Choroid plexus epithelial cell (primary cell): ENCODE results near the gene ELFN1.

Source experiments
- DNase-seq: peaks from one replicate; pipeline ENCODE4 v3.0.0-alpha.2; 2010; ENCODE audit warnings: low read depth
- H3K4me3 ChIP-seq: 2 replicates; pipeline ENCODE4 v1.5.1; 2011; ENCODE audit warnings: low read depth, mild to moderate bottlenecking, control low read depth, low read length, moderate library complexity
- TF ChIP-seq, protein P1 (sequence below): conservative IDR thresholded peaks from 2 replicates; pipeline ENCODE4 v1.5.1; 2011; ENCODE audit warnings: low read depth, mild to moderate bottlenecking, control low read depth, inconsistent platforms, low read length, moderate library complexity

Gene ELFN1

DNA sequence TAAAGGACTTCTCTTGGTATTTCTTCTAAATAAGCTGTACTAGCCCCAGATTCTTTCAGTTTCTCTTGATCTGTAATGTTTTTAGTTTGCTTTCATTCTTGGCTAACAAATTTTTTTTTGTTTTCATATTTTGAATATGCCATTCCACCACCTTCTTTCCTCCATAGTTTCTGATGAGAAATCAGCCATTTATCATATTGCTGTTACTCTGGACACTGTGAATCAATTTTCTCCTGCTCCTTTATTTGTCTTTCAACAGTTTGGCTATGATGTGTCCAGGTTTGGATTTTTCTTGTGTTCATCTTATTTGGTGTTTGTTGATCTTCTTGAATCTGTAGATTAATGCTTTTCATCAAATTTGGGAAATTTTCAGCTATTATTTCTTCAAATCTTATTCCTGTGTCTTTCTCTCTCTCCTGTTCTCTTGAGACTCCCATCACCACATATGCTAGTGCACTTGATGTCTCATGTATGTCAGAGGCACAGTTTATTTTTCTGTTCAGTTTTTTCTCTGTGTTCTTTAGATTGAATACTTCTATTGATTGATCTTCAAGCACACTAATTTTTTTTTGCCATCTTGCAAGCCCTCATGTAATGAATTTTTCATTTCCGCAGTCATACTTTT, 15.0 kb downstream of the ELFN1 start:
- no peak for DNase-seq
- H3K4me3 ChIP-seq = no peak overlapping the region
- TF ChIP-seq, protein P1, sequence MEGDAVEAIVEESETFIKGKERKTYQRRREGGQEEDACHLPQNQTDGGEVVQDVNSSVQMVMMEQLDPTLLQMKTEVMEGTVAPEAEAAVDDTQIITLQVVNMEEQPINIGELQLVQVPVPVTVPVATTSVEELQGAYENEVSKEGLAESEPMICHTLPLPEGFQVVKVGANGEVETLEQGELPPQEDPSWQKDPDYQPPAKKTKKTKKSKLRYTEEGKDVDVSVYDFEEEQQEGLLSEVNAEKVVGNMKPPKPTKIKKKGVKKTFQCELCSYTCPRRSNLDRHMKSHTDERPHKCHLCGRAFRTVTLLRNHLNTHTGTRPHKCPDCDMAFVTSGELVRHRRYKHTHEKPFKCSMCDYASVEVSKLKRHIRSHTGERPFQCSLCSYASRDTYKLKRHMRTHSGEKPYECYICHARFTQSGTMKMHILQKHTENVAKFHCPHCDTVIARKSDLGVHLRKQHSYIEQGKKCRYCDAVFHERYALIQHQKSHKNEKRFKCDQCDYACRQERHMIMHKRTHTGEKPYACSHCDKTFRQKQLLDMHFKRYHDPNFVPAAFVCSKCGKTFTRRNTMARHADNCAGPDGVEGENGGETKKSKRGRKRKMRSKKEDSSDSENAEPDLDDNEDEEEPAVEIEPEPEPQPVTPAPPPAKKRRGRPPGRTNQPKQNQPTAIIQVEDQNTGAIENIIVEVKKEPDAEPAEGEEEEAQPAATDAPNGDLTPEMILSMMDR = no peak

DNA sequence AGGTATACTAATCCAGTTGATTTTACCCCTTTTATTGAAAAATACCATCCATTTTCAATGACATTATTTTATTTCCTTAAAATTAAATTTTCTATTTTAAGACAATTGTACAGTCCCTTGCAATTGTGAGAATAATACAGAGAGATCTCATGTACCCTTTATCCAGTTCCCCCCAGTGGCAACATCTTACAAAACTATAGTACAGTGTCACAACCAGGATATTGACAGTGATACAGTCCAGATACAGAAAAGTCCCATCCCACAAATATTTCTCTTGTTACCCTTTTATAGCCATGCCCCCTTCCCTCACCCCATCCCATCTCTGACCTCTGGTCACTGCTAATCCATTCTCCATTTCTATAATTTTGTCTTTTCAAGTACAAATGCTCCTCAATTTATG, 18.5 kb downstream of the ELFN1 start:
- H3K4me3 ChIP-seq = no peak overlapping the region
- no peak for DNase-seq
- TF ChIP-seq, protein P1 = no peak

DNA sequence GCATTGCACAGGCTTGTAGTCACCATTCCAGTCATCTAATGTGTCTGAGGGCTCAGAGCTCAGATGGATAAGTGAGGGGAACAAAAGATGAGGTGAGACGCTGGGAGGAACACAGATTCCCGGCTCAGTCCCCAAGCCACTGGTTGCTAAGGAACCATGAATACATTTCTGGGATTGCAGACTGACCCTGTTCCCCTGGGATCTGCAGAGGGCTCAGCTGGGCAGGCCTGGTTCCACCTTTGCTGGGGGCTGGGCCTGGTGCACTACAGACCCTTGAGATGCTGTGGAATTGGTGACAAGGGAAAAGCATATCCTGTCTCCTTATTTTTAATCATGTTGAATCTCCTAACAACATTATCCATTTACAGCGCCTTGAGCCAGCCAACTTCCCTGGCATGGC, 19.2 kb downstream of the ELFN1 start:
- DNase-seq = no peak
- H3K4me3 ChIP-seq = no peak overlapping the region
- TF ChIP-seq, protein P1 = no peak

DNA sequence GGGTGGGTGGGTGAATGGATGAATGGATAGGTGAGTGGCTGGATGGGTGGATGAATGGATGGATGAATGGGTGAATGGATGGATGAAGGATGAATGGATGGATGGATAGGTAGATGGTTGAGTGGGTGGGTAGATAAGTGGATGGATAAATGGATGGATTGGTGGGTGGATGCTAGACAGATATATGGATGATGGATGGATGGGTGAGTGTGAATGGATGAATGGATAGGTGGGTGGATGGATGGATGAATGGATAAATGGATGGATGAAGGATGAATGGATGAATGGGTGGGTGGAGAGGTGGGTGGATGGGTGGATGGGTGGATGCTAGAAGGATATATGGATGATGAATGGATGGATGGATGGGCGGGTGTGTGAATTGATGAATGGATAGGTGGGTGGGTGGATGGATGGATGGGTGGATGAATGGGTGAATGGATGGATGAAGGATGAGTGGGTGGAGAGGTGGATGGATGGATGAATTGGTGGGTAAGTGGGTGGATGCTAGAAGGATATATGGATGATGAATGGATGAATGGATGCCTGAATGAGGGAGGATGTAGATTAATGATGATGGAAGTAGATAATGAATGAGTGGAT, 20.4 kb downstream of the ELFN1 start:
- TF ChIP-seq, protein P1 = no peak
- no peak for DNase-seq
- no peak overlapping the region for H3K4me3 ChIP-seq

DNA sequence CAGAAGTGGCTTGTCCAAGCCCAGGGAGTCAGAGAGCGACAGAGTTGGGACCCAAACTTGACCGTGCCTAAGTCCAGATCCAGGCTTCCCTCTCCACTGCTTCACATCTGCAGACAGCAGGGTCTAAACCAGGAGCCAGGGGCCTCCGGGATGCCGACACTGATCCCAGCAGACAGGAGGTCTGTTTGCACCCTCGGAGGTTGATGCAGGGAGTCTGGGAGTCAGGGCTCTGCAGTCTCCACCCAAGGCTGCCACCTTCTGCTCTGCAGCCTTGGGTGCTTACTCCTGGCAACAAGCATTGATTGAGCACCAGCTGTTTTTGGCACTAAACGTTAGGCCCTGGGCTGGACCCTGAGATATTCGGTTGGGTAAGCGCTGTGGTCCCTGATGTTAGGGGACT, 21.0 kb downstream of the ELFN1 start:
- no peak overlapping the region for H3K4me3 ChIP-seq
- DNase-seq = no peak
- TF ChIP-seq, protein P1 = no peak

DNA sequence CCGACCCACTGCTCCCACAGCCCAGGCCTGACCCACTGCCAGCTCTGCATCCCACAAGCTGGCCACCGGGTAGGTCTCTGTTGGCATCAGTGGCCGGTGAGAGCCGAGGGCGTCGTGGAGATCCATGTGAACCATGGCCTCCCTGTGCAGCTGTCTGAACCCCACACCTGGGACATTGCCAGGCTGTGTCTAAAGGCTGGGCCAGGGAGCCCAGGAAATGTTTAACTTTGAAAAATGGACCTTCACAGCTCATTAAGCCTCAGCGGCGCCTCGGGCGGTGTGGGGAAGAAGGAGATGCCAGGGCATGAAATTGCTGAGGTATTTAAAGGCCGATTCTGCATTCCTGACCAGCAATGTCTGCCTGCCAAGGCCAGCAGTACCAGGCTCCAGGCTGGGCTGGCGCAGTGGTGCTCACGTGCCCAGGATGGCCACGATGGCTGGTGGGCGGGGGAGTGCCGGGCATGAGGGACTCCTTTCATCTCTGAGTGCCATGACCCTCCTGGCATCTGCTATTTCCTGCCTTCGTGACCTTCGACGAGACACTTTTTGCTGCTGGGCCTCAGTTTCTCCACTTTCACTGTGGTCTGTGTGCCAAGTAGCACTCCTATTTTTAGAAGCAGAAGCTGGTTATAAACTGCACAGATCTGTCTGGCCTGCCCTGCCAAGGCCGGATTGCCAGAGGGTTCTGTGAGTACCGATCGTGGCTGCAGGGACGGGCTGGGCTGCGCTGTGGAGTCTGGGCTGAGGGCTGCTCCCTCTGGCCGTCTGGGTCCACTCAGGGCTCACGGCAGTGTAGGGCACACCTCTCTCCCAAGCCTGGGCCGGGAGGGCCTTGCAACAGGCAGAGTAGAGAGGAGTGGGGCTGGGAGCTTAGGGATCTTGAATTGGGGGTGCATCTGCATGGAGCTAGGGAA, 21.8 kb downstream of the ELFN1 start:
- no peak overlapping the region for H3K4me3 ChIP-seq
- DNase-seq = no peak
- TF ChIP-seq, protein P1 = no peak
